GM10266 (cell line): Measurements from ENCODE around the gene SAMD13.

Source experiments
- DNase-seq: peaks from one replicate; pipeline ENCODE4 v3.0.0; 2012; ENCODE audit errors: extremely low spot score
- TF ChIP-seq, protein P1 (sequence below): IDR thresholded peaks from 2 replicates; pipeline ENCODE4 v1.5.1; 2012; ENCODE audit warnings: mild to moderate bottlenecking, low read depth; ENCODE audit not compliant: control insufficient read depth, insufficient read depth; ENCODE audit errors: missing control alignments

The SAMD13 gene

DNA sequence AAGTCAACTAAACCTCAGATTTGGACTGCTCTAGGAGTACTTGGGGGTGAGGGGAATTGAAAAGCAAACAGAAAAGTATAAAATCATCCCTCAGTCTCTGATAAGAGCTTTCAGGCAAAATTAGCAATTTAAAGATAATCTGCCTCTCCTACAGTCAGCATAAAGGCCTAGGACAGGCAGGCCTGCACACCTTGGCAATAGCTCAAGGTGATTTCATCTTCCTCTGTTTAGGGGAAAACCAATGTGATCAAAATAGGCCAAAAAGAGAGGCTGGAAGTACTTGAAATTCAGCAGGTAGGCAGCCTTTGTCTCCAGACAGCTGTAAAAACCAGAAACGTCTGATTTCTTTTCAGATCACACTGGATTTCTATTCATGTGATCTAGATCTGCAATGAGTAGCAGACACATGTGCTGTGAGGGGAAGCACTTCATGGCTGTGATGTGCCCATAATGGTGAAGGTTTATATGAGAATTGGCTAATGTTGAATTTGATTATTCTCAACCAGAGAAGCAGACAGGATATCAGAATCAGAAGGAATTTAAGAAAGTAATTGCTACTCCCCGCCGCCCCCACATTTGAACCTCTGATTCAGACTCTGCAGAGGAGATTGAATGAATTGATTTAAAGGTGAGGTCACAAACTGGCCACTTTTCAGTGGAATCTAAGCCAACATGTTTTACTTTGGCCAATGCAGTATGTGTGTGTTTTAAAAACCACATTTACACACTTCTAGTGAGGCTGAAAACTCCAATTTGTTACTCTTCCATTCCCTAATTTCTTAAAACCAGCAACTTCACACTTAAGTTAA is 51.0 kb downstream of the SAMD13 start:
- TF ChIP-seq, protein P1, sequence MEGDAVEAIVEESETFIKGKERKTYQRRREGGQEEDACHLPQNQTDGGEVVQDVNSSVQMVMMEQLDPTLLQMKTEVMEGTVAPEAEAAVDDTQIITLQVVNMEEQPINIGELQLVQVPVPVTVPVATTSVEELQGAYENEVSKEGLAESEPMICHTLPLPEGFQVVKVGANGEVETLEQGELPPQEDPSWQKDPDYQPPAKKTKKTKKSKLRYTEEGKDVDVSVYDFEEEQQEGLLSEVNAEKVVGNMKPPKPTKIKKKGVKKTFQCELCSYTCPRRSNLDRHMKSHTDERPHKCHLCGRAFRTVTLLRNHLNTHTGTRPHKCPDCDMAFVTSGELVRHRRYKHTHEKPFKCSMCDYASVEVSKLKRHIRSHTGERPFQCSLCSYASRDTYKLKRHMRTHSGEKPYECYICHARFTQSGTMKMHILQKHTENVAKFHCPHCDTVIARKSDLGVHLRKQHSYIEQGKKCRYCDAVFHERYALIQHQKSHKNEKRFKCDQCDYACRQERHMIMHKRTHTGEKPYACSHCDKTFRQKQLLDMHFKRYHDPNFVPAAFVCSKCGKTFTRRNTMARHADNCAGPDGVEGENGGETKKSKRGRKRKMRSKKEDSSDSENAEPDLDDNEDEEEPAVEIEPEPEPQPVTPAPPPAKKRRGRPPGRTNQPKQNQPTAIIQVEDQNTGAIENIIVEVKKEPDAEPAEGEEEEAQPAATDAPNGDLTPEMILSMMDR: no peak
- no peak for DNase-seq

DNA sequence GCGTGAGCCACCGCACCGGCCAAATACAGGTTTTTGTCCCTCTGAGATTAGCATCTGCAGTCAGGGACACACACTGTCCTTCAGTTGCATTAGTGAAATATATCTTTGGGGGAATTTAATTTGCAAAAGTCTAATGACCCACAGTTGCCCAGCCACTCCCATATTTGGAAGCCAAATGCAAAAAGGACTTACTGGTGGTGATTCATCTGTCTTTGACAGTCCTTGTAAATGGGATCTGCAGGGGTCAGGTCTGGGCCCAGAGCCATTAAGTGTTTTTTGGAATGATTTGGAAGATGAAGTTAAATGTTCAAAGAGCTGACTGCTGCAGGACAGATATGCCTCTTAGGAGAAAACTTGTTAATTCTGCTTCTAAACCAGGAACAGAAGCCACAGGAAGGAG is 52.2 kb downstream of the SAMD13 start:
- TF ChIP-seq, protein P1: no peak
- no peak for DNase-seq

DNA sequence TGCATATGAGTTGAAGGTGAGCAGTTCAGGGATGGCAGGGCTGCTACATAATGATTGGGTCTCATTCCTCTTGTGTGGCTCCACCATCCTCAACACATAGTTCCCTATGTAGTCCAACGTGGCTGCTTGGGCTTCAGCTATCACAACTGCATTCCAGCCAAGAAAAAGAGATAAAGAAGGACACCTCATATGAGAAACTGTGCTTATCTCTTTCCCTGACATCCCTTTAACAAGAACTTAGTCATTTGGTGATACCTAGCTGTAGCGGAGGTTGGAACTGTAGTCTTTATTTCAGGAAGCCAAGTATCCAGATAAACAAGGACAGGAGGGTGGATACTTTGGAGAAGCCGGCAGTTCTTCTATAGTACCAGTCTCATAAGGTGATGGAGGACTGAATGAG is 54.0 kb downstream of the SAMD13 start:
- DNase-seq: no peak
- TF ChIP-seq, protein P1: no peak

DNA sequence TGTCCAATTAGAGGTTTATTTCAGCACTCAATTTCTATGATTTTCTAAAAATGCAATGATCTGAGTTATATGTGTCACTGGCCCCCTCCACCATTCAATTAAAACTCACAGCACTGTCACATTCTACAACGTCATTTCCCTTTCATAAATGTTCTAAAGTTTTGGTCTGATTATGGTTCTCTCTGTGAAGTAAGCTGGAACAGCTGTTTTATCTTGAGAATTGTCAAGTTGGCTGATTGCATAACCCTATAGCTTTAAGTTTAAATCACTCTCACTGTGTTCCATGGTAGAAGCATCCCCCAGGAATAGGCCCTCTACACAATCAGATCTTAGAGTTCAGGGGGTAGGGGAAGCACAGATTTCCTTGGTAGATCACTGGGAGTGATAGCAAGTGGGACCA is 55.4 kb downstream of the SAMD13 start:
- DNase-seq: no peak
- TF ChIP-seq, protein P1: no peak

DNA sequence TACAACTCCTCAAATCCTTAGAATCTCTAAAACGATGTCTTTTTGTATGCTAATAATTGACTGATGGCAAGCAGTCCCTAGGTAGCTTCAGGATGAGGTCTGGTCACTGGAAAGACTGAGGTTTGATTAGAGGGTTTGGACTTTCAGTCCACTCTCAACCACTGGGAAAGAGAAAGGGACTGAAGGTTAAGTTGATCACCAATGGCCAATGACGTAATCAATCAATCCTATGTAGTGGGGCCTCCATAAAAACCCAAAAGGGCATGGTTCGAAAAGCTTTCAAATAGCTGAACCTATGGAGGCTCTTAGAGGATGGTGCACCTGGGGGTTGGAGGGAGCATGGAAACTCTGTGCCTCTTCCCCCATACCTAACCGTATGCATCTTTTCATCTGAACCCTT is 57.2 kb downstream of the SAMD13 start:
- DNase-seq: no peak
- TF ChIP-seq, protein P1: no peak

DNA sequence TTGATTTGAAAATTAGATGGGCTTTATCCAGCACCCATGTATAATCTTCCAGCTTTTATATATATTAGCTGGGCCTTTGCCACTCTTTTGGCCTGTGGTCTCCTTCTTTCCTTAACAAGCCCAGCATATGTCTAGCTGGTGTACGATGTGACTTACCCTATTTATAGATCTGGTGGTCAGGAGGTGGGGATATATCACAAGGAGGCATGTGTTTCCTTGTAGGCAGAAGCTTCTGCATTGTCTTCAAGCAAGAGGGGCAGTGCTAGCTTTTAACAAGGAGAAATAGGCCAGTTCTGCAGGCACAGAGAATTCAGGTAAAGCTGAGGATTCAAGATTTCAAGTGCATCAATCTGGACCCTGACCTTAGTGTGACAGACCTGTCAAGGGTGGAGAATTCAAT is 58.8 kb downstream of the SAMD13 start:
- no peak for DNase-seq
- TF ChIP-seq, protein P1: no peak

DNA sequence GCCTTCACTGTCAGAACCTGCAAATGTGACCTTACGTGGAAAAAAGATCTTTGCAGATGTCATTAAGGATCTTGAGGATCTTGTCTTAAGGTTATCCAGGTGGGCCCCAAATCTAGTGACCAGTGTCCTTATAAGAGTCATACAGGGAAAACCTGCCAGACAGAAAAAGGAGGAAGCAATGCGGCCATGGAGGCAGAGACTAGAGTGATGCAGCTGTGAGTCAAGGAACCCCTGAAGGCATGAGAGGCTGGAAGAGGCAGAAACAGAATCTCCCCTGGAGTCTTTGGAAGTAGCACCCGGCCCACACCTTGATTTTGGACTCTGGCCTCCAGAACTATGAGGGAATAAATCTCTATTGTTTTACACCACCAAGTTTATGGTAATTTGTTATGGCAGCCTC is 60.3 kb downstream of the SAMD13 start:
- no peak for DNase-seq
- TF ChIP-seq, protein P1: no peak
